Suppressor macrophage treated with lipopolysaccharide for 1 hour (primary cell): ENCODE measurements around the gene NPEPL1.

ENCODE experiments used
- DNase-seq, 3 donors: peaks; one replicate each; pipeline ENCODE4 v3.0.0-alpha.2; 2020 to 2022

Gene NPEPL1

GRCh38 chr20:58657986-58658385 is 34.6 kb upstream of the NPEPL1 start:
- no peak for DNase-seq

GRCh38 chr20:58658760-58659159 is 33.8 kb upstream of the NPEPL1 start:
- no peak for DNase-seq

- DNase-seq: no peak
Measured at GRCh38 chr20:58659841-58660240, 32.8 kb upstream of the NPEPL1 start.

GRCh38 chr20:58660855-58661597 is 31.6 kb upstream of the NPEPL1 start:
- DNase-seq: no peak

- no peak for DNase-seq
Measured at GRCh38 chr20:58661598-58662473, 30.8 kb upstream of the NPEPL1 start.

- no peak for DNase-seq
Measured at GRCh38 chr20:58664331-58664730, 28.3 kb upstream of the NPEPL1 start.

- no peak for DNase-seq
Measured at GRCh38 chr20:58664883-58665282, 27.7 kb upstream of the NPEPL1 start.

GRCh38 chr20:58665606-58666005 is 27.0 kb upstream of the NPEPL1 start:
- no peak for DNase-seq

- no peak for DNase-seq
Measured at GRCh38 chr20:58666702-58667101, 25.9 kb upstream of the NPEPL1 start.

GRCh38 chr20:58667975-58668374 is 24.6 kb upstream of the NPEPL1 start:
- no peak for DNase-seq

- DNase-seq: no peak
Measured at GRCh38 chr20:58668901-58669286, 23.7 kb upstream of the NPEPL1 start.

GRCh38 chr20:58669287-58670006 is 23.2 kb upstream of the NPEPL1 start:
- DNase-seq: no peak

GRCh38 chr20:58670102-58670501 is 22.5 kb upstream of the NPEPL1 start:
- DNase-seq: no peak

GRCh38 chr20:58670659-58671058 is 21.9 kb upstream of the NPEPL1 start:
- DNase-seq: no peak

- no peak for DNase-seq
Measured at GRCh38 chr20:58673119-58673518, 19.5 kb upstream of the NPEPL1 start.

- no peak for DNase-seq
Measured at GRCh38 chr20:58675146-58675584, 17.4 kb upstream of the NPEPL1 start.

- no peak for DNase-seq
Measured at GRCh38 chr20:58675641-58676040, 17.0 kb upstream of the NPEPL1 start.

GRCh38 chr20:58676161-58676560 is 16.4 kb upstream of the NPEPL1 start:
- no peak for DNase-seq

GRCh38 chr20:58677079-58677604 is 15.5 kb upstream of the NPEPL1 start:
- DNase-seq: no peak

GRCh38 chr20:58677808-58678207 is 14.8 kb upstream of the NPEPL1 start:
- no peak for DNase-seq

- DNase-seq: no peak
Measured at GRCh38 chr20:58678806-58679205, 13.8 kb upstream of the NPEPL1 start.

- DNase-seq: no peak
Measured at GRCh38 chr20:58682656-58683531, 9.7 kb upstream of the NPEPL1 start.
